Measurements from ENCODE around the gene PLSCR2. TPM values are rescaled to one million over a fixed set of nuclear protein-coding genes. Genes with fewer than 3 reads are reported as not detected.
A peak's percentile ranks its signal among the peaks of the same experiment; 100 is the strongest.
"Not testable (repeated sequence)": the region's sequence is repeated elsewhere in the genome, so short reads cannot be mapped to it uniquely, and the experiment has no call there.

PLSCR2 gene
- 1.4 TPM in 1 of 2 replicates, not detected in the other for total RNA-seq

GRCh38 chr3:146469150-146470017, at the start of gene PLSCR2:
Gene PLSCR2, minus strand, starts transcription at chr3:146469561. Its CDS starts 9,657 bp downstream, at chr3:146459904.
- peak; percentile 51 for DNase-seq (ENCODE audit: low read depth)

GRCh38 chr3:146517684-146518435, 48.5 kb upstream of the PLSCR2 start:
- DNase-seq (ENCODE audit: low read depth): no peak

- peak; percentile 66 for DNase-seq (ENCODE audit: low read depth)
Observed at GRCh38 chr3:146513386-146514051, 44.2 kb upstream of the PLSCR2 start.

- peak; percentile 96 for DNase-seq (ENCODE audit: low read depth)
Observed at GRCh38 chr3:146511402-146512134, 42.2 kb upstream of the PLSCR2 start.

GRCh38 chr3:146507331-146508120, 38.2 kb upstream of the PLSCR2 start:
- peak; percentile 13 for DNase-seq (ENCODE audit: low read depth)

- DNase-seq (ENCODE audit: low read depth): no peak
Observed at GRCh38 chr3:146505516-146505915, 36.2 kb upstream of the PLSCR2 start.

GRCh38 chr3:146504498-146505197, 35.3 kb upstream of the PLSCR2 start:
- peak; percentile 60 for DNase-seq (ENCODE audit: low read depth)

- DNase-seq (ENCODE audit: low read depth): peak; percentile 95
Observed at GRCh38 chr3:146503461-146504202, 34.3 kb upstream of the PLSCR2 start.

- DNase-seq (ENCODE audit: low read depth): peak; percentile 17
Observed at GRCh38 chr3:146502887-146503460, 33.6 kb upstream of the PLSCR2 start.

GRCh38 chr3:146501752-146502151, 32.4 kb upstream of the PLSCR2 start:
- DNase-seq (ENCODE audit: low read depth): no peak

GRCh38 chr3:146499701-146500100, 30.3 kb upstream of the PLSCR2 start:
- no peak for DNase-seq (ENCODE audit: low read depth)

GRCh38 chr3:146498002-146498736, 28.8 kb upstream of the PLSCR2 start:
- DNase-seq (ENCODE audit: low read depth): no peak

GRCh38 chr3:146497145-146497843, 27.9 kb upstream of the PLSCR2 start:
- not testable (repeated sequence) for DNase-seq (ENCODE audit: low read depth)

- DNase-seq (ENCODE audit: low read depth): no peak
Observed at GRCh38 chr3:146496726-146497125, 27.4 kb upstream of the PLSCR2 start.

- no peak for DNase-seq (ENCODE audit: low read depth)
Observed at GRCh38 chr3:146496251-146496650, 26.9 kb upstream of the PLSCR2 start.

- DNase-seq (ENCODE audit: low read depth): no peak
Observed at GRCh38 chr3:146493761-146494160, 24.4 kb upstream of the PLSCR2 start.

- no peak for DNase-seq (ENCODE audit: low read depth)
Observed at GRCh38 chr3:146493221-146493620, 23.9 kb upstream of the PLSCR2 start.

GRCh38 chr3:146491303-146491702, 21.9 kb upstream of the PLSCR2 start:
- DNase-seq (ENCODE audit: low read depth): peak; percentile 42

All from renal cortical epithelial cell (primary cell).